LNCAP (cell line): ENCODE measurements around the gene CRYGC.

Experiments
- TF ChIP-seq, protein P1 (sequence below): fragments of 450-650 bp; IDR thresholded peaks from 2 replicates; pipeline ENCODE4 v1.5.1; 2017; ENCODE audit warnings: mild to moderate bottlenecking

The CRYGC gene

DNA sequence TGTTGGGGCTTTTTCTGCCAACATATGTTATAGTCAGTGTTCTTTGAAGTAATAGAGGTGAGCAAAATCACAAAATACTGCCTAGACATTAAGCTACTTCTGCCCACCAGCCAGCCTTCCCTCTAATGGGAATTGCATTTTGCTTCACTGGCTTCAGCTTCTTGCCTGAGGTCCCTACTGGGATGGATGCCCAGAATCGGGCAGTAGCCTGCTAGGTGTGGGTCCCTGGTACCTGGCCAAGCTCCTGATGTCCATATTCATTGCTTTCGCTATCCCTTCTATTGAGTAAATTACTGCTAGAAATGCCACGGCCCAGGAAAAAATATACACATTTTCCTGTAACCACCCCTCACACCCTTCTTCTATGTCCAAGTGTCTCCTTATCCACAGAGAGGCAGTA is 32.3 kb downstream of the CRYGC start:
- TF ChIP-seq, protein P1, sequence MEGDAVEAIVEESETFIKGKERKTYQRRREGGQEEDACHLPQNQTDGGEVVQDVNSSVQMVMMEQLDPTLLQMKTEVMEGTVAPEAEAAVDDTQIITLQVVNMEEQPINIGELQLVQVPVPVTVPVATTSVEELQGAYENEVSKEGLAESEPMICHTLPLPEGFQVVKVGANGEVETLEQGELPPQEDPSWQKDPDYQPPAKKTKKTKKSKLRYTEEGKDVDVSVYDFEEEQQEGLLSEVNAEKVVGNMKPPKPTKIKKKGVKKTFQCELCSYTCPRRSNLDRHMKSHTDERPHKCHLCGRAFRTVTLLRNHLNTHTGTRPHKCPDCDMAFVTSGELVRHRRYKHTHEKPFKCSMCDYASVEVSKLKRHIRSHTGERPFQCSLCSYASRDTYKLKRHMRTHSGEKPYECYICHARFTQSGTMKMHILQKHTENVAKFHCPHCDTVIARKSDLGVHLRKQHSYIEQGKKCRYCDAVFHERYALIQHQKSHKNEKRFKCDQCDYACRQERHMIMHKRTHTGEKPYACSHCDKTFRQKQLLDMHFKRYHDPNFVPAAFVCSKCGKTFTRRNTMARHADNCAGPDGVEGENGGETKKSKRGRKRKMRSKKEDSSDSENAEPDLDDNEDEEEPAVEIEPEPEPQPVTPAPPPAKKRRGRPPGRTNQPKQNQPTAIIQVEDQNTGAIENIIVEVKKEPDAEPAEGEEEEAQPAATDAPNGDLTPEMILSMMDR = no peak

DNA sequence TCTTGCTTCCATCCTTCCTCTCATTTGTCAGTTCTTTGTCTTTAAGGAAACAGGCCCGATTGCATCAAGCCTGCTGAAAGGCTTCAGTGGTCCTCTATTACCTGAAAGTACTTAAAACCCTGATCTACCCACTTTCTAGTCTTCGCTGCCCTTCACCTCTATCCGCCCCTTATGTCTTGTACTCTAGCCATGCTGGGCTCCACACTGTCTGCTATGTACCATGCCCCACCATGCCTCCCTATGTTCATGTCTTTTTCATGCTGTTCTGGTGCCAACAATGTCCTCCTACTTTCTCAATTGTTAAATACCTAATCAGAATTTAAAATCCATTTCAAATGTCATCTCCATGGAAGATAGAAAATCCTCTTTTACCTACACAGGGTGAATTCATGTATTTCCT is 33.5 kb downstream of the CRYGC start:
- TF ChIP-seq, protein P1 = no peak

DNA sequence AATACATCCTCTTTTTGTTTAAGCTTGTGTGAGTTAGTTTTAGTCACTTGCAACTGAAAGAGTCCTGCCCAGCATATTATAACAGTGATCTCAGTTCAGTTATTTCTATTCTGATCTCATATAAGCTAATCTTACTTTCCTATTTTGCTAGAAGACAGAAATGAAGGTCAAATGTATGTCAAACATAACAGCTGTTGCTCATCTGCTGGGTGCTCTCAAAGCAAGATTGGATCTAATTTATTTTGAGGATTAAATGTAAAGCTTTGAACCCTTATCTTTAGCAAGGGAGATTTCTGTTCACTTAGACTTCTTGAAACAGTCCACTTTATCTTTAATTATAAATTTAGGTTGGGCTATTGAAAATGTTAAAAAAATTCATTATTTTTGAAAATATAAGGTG is 36.5 kb downstream of the CRYGC start:
- TF ChIP-seq, protein P1 = no peak

DNA sequence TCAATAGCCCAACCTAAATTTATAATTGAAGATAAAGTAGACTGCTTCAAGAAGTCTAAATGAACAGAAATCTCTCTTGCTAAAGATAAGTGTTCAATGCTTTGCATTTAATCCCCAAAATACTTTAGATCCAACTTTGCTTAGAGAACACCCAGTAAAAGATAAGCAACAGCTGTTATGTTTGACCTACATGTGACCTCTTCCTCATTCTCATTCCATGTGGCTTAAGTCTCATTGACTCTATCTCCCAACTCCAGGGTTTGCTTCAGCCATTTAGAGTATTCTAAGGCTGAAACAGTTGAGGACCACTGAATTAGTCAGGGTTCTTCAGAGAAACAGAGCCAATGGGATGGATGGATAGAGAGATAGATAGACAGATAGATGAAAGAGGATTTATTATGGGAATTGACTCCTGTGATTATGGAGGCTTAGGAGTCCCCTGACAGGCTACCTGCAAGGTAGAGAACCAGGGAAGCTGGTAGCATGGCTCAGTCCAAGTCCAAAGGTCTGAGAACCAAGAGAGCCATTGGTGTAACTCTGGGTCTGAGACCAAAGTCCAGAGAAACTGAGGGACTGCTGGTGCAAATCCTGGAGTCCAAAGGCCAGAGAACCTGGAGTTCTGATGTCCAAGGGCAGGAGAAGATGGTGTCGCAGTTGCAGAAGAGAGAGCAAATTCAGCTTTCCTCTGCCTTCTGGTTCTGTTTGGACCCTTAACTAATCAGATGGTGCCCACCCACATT is 37.4 kb downstream of the CRYGC start:
- TF ChIP-seq, protein P1 = no peak

DNA sequence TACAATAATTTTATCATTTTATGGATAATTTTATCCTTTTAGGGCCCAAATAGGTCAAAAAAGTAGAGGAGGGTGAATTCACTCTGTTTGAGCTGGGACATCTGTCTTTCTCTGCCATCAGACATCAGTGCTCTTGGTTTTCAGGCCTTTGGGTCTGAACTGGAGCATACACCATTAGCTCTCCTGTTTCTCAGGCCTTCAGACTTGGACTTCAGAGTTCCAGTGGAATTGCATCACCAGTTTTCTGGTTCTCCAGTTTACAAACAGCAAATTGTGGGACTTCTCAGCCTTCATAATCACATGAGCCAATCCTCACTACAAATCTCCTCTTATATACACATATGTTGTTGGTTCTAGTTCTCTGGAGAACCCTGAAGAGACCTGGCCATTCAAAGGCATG is 39.2 kb downstream of the CRYGC start:
- TF ChIP-seq, protein P1 = no peak

DNA sequence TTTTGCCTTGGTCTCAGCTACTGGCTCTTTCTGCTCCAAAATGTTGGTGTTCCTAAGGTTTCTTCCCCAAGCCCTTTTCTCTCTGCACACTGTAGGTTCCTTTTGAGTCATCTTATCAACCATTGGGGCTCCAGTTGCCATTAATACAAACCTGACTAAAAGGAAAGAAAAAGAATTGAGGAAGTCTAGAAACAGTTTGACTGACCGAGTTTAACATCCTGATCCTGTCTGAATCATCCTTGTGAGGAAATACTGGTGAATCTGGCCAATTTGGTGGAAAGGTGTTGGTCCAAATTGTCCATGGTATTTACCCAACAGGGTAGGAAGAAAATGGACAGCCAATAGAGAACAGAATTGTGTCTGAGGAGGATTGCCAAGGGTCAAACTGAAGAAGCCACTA is 43.6 kb downstream of the CRYGC start:
- TF ChIP-seq, protein P1 = no peak

DNA sequence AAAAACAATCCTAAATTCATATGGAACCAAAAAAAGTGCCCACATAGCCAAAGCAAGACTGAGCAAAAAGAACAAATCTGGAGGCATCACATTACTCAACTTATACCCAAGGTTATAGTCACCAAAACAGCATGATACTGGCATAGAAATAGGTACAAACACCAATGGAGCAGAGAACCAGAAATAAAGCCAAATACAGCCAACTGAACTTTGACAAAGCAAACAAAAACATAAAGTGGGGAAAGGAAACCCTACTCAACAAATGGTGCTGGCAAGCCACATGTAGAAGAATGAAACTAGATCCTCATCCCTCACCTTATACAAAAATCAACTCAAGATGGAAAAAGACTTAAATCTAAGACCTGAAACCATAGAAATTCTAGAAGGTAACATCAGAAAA is 45.8 kb downstream of the CRYGC start:
- TF ChIP-seq, protein P1 = no peak
